Measurements from ENCODE around the gene NOS3.

The NOS3 gene

DNA sequence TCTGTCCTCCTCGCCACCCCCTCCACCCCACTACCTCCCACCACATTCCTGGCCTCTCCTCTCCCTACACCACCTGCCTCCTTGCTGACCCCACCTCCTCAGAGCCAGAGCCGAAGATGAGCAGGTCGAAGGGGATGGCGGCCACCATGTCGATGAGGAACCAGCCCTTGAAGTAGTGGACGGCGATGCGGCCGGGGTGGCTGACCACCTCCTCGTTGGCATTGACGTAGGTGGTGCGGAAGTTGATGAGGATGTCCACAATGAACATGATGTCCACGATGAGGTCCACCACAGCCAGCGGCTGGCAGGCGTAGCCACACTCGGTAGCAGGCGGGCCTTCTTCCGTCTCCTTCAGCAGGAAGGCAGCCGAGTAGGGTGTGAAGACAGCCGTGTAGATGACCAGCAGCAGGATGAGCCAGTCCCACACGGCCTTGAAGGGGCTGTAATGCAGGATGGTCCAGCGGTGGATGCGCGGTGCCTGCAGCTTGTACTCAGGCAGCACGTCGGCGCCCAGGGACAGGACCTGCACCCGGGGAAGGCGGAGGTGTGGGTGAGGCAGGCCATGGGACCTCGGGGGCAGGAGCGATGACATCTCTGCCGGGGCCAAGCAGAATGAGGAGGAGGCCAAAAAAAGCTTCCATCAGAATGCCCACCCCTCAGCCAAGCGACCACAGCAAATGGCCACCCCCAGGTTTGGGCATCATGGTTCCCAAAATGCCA lies 38.3 kb upstream of the NOS3 start:
- no peak for FAIRE-seq

DNA sequence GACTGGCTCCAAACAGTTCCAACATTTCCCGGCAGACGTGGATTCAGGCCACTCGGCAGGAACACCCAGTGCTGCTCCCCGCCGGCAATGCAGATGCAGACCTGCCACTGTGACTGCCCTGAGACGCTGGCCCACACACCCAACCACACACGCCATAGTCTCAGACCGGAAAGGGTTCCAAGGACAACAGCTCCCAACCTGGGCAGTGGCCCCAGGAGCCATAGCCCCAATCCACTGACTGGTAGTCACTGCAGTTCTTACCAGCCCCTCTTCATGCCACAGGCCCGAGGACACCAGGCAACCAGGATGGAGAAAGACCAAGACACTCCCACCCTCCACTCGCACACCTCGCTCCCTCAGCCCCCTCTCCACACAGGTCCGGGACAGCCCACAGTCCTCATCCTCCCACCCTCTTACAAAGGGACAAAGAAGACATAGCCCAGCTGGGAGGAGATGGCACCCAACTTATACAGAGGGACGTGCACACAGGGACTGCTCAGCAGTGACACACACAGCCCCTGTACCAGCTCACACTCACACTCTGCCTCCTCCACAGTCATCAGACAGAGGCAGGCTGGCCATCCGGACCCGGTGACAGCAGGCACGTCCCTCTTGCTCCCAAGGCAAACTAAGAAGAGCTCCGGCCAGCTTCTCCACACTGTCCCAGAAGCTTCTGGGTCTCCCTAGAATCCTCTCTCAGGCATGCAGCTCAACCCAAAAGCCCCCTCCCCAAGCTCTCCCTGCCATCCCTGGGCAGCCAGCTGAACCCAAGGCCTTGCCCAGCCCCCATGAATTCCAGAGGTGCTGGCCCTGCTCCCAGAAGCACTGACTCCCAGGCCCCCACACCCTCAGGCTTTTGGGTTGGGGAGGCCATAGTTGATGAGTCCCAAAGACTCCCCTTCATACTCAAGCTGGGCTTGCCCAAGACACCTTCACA lies 37.5 kb upstream of the NOS3 start:
- no peak for FAIRE-seq

DNA sequence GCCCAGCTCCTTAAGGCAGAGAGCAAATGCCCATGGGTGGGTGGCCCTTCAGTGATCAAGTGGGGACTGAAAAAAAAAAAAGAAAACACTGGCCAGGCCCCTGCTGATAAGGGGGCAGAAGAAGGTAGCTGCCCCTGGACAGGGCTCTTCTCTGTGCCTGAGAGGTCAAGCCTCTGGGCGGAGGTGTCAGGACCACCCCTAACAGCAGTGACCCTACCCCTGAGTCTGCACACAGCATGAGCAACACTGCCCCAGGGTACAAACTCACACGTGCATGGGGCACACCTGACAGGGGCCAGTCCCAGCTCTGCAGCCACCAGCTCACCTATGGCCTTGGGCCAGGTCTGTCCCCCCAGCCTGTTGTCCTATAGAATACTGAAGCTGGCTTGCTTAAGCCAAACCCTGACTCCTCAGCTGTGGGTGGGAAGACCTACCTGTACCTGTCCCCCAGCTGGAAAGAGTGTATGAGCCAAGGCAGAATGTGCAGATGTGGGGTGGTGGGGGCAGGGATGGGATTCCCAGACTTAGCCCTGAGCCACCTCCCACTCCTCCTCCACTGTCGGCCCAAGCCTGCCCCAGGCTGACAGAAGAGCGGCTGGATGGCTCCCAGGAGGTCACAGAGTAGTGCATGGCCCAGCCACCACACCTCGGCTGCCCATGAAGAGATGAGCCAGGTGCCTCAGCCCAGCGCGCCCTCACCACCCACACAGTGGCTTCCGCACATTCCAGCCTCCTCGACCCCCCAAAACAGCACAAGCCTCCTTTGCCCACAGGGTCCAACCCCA lies 36.4 kb upstream of the NOS3 start:
- no peak for FAIRE-seq

DNA sequence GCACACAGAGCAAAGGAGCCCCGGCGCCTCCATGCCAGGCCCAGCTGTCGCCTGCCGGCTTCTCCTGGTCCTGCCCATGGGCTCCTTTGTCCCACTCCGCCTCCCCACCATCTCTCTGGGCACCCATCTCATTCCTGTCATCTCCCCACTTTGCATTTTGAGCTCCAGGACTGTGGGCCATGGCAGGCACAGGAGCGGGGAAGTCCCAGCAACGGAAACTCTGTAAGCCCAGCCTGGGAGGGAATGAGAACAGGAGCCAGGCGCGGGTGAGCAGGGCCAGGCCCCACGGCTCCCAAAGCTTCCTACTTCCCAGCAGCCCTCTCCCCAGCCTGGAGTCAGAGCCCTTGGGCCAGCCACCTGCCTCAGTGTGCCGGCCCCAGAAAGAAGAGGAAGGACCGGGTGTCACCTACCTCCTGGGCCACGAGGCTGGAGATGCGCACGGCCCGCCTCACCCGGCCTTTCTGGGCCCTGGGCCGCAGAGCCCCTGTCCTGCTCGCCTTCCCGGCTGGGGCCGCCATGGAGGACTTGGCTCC lies 35.8 kb upstream of the NOS3 start:
- FAIRE-seq, result no peak

DNA sequence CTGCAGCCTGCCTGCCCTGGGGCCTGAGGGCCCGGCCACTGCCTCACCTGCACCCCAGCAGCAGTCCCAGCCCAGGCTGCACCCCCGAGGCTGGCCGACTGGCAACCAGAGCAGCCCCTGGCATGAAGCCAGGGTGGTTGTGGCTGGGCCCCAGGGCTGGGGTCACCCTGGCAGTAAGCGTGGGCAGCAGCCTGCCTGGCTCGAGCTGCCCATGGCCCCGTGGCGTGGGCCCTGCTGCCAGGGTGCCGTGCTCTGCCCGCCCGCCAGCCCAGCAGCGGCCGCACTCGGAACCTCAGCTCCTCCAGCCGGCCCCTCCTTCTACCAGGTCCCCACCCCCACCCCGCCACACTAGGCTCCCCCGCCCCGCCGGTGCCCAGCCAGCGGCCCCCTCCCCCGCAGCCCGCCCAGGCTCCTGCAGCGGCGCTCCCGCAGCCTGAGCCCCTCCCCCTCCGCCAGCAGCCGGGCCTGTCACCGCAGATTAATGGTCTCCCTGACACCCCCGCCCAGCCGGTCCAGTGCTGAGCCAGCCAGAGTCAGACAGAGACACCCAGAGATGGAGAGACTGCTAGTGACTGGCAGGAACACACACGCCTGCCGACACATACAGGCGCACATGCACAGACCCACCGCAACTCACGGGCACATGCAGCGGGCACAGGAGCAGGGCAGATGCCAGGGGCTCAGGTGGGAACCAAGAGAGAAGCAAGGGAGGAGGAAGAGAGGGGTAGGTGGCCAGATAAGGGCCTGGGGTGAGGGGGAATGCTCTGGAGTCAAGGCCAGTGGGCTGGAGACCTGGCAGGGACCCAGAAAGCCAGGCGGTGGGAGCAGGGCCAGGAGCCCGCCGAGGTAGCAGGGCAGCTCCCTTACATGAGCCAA lies 35.1 kb upstream of the NOS3 start:
- FAIRE-seq, result no peak

DNA sequence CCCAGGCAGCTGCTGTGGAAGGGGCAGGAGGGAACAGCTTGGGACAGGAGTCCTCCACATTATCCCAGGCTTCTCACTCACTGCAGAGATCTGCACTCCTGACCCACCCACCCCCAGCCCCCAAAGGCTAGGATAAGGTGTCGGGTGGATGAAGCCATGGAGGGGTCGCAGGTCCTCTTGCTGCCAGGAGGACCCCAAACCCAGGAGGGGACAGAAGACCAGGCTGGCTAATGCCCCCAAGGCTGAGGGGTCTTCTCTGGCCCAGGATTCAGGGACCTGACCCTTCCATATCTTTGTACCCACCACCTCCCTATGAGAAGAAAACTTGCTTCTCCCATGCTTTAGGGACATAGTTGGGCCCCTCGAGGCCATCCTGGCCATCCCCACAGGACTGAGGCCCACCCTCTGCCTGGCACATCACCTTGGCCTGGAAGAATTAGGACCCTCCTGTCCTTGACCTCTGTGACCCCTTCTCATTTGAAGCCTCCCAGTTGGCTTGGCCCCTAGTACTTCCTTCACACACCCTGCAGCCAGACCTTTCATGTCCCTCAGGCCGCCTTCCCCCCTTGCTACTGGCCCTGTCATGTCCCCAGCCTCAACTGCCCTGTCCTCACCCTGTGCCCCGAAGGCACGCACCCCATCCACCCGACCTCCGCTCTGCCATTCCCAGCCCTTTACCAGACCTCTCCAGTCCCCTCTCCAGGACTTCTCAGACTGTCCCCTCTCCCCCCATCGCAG lies 34.3 kb upstream of the NOS3 start:
- no peak for FAIRE-seq

DNA sequence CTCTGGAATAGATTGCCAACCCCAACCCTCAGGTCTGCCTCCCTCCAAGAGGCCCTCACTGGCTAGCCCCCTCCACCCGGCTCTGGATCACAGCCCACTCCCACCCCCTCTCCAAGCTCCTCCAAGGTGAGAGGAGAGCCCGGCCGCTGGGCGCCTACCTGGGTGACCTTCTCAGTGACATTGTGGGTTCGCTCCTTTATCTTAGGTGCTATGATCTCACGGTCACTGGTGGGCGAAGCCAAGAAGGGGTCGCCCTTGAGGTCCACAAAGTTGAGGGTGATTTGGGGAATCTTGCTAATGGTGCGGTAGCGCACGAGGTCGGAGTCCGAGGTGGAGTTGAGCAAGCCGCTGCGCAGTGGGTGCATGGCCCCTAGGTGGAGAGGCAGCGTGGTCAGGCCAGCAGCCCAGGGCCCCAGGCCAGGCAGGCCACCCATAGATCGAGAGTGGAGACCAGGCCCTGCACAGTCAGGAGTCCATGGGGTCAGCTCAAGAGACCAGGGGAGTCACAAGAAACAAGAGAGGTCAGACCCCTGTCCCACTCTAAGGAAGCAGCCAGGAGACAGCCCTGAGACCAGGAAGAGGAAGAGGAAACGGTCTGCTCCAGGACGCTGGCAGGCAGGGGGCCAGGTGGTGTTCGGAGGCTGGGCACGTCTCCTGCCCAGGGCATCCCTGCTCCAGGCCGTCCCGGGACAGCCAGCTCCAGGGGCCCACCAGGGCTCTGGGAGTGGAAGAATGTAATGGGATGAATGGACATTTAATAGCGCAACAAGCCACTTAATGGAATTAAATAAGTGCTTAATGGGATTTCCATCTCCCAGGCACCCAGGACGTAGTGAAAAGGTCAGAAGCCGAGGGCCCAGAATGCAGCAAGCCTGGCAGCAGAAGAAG lies 33.4 kb upstream of the NOS3 start:
- FAIRE-seq, result no peak

DNA sequence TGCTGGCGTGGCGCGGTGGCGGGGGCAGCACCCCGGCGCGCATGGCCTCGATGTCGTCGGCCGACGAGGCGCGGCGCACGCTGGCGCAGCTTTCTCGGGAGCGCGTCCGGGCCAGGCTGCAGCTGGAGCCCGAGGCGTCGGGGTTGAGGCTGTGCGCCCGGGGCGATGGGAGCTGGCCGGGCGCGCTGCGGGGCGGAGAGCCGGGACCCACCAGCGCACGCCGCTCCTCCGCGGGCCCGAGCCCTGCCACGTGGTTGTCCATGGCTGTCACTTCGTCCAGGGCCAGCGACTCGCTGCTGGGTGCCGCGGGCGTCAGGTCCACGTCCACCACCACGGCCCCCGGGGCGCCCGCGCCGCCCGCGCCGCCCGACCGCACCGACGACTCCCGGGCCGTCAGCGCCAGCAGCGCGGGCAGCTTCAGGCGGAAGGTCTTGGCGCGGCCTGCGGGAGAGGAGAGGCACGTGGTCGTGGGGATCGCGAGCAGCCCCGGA lies 32.7 kb upstream of the NOS3 start:
- no peak for FAIRE-seq

DNA sequence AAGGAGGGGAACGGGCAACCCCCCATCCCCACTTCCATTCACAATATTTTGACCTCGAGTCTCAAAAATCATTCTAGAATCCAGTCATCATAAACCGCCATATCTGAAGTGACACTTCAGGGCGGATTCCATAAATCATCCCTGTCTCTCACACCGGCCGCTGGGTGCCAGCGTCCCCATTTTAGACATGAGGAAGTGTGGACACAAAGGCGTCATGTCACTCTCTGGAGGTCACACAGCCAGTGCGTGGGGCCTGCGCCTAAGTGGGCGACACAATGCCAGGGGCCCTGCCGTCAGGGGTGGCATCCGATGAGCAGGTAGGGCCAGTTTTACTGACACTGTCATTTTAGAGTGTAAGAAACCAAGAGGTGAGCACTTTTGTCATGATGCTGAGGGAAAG lies 32.2 kb upstream of the NOS3 start:
- FAIRE-seq, result no peak

DNA sequence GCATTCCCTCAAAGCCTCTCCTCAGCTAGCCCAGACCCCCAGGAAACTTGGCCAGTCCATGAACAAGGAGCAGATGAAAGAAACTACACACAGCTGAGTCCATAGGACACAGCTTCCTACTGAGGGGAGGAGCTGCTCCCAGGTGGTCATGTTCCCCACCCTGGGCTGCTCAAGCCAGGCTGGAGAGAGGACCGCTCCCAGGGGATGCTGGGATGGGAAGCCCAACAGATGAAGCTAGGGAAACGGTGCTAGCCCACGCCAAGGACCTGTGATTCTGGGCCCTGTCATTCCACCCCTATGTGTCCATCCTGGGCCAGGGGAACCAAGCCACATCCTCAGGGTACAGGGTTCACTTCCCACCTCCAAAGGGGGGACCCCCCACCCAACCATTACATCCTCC lies 31.7 kb upstream of the NOS3 start:
- FAIRE-seq, result no peak

DNA sequence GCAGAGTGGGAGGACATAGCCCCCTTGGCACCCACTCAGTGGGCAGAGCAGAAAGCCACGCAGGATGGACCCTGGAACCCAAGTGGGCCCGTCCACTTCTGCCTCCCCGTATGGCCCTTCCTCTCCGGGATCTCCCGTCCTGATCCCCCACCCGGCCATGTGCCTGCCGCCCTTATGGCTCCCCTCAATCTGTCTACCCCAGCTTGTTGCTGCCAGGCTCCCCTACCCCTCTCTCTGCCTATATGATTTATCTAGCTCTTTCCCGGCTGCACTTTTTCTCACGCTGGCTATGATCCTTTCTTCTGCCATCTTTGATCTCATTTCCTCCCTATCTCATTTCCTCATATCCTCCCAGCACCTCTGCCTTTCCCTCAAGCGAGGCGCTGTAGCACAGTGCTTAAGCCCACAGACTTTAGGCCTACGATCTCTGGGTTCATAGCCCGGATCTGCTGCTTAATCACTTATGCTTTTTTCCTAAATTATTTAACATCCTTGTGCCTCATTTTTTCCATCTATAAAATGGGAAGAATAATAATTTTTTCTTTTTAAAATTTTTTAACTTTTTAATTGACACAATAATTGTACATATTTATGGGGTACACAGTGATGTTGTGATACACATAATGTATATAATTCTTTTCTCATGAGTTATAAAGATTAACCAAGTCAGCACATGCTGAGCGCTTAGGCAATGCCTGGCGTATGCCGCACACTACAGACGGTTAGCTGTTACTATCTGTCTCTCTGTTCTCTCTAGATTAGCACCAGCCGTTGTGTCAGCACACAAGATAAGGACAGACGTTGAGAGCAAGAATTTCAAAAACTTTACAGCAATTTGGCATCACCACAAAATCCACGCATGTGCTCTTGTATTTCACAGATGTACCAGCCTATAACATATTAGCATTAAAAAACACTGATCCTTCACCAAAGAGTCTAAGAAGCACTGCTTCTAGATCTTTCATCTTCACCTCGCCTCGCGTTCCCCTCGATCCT lies 30.8 kb upstream of the NOS3 start:
- FAIRE-seq, result no peak

DNA sequence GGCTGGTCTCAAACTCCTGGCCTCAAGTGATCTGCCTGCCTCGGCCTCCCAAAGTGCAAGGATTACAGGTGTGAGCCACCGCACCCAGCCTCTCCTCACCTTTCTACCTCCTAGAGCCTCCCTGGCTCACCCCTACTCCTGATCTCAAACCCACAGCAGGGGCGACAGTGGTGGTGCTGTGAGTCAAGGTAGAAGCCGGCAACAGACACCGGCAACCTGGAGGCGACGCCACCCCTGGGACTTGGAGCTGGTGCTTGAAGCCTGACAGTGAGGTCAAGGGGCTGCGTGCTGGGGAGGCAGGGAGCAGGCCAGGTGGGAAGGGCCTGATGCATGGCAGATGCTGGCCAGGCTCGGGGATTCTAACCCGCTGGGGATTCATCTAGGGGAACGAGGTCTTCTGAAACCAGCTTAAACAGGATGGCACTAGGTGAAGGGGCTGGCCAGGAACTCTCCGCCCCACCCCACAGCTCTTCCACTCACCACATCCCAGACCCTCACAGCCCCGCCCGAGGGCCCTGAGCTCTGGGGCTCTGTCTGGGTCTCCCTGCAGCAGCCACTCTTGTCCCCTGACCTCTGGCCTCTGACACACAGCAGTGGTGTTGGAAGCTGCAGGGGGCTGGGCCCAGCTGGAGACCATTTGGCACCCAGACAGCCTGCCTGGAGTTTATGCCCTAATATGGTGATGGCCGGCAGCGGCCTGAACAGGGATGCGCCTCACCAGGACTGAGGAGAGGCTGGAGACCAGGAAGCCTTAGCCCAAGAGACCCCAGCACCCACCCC lies 29.1 kb upstream of the NOS3 start:
- FAIRE-seq, result no peak

DNA sequence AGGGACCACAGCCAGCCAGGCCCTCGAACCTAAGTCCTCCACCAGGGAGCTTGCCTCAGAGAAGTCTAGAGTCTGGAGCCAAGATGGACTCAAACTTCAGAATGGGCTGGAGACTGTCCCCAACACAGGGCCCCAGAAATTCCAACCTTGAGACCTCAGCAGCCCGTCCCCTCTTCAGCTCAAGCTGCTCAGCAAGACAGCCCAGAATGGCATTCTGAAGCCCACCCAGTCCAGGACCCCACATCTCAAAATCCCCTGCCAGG lies 28.6 kb upstream of the NOS3 start:
- FAIRE-seq, result no peak

DNA sequence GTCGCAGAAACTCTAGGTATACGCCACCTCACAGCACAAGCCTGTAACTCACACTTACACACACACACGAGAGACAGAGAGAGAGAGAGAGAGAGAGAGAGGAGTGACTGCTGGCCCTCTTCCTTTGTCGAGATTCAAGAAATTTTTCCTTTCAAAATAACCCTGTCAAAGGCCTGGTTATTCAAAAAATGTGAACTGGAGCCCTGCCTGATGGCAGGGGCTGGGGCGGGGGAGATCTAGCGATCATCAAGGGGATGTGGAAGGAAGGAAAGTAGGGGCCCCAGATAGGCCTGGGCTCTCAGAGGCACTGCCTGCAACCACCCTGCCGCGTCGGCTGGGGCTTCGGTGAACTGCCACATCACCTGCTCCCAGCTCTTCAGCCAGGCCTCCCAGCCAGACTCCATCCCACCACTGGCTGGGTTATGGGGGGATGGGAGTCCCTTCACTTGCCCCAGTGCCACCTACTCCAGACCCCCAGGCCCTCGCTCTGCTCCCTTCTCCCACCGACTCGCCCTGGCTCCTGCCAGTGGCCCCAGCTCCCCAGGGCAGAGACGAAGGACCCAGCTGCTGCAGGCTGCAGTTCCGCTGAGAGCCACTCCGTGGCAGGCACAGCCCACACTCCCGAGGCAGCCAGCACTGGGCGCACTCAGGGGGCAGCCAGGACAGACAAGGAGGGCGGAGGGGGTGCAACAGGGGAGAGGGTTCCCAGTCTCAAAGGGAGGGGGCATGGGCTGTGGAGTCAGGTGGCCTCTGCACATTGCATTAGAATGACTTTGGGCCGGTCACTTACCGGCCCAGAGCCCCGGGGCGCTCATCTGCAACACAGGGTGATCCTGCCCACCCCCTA lies 28.0 kb upstream of the NOS3 start:
- no peak for FAIRE-seq

DNA sequence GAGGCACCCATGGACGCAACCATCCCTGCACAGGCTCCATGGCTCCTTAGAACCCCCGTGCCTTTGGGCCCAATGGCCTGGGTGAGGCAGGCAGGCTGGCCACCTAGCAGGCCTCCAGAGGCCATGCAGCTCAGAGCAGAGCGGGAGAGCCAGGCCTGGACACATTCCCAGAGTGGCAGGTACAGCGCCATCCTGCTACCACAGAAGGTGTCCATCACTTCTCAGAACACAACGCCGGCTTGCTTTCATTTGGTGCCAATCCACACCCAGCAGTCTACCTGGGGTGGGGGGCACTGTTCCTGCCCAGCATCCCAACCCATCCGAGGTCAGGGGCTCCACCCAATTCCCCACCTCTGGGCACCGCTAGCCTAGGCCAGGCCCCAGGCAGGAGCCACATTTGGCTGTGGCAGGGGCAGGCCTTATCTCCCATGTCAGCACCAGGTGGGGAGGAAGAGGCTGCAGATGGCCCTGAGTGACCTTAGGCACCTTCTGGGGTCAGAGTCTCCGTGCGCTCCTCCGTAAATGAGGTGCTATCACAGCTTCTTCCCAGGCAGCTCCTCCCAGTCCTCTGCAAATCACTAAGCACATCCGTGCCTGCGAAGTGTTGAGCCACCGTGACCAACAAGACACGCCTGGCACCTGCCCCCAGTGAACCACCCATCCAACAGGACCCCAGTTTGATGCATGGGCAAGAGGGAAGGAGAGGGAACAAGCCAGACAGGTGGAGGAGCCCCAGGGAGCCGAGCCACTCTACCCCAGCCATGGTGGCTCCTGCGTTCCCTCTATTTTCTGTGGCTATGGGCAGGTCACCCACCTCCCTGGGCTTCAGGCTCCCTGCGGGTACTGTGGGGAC lies 26.9 kb upstream of the NOS3 start:
- FAIRE-seq, result no peak

DNA sequence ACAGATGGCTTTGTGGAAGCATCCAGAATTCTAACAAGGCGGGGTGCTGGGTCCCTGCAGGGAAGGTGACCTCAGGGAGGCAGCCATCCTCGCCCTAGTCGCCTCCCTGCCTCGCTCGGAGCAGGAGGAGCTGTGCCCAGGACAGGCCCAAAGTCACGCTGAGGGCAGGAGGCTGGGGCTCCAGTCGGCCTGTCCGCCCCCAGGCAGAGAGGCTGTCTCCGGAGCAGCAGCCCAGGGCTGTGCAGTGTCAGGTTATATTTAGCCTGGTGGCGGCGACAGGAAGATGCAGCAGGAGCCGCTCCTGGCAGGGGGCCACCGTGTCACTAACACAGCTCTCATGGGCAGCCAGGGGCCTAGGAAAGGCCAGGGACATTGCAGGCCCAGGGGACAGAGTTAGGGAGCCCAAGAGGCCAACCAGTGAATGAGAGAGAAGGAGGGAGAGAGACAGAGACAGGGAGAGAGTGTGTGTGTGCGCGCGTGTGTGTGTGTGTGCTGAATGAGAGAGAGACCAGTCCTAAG lies 26.2 kb upstream of the NOS3 start:
- no peak for FAIRE-seq
